DOHH2 (cell line): ENCODE measurements around the gene AP3D1.

Experiments used
- H3F3A ChIP-seq: fragments of 200-600 bp; sonication (generic), shearing (Covaris generic); 2 replicates; pipeline ENCODE4 v1.6.0; 2016; ENCODE audit warnings: antibody characterized with exemption, mild to moderate bottlenecking; ENCODE audit not compliant: control insufficient read depth, insufficient read depth
- H3K27ac ChIP-seq: fragments of 200-600 bp; sonication (generic); 2 replicates; pipeline ENCODE4 v1.5.1; 2014; ENCODE audit warnings: low read depth, mild to moderate bottlenecking, low read length, moderate library complexity
- H3K27me3 ChIP-seq: fragments of 200-600 bp; sonication (generic); 2 replicates; pipeline ENCODE4 v1.6.1; 2014; ENCODE audit warnings: mild to moderate bottlenecking, low read length, mixed read lengths; ENCODE audit not compliant: control insufficient read depth
- H3K36me3 ChIP-seq: fragments of 200-600 bp; sonication (generic); 2 replicates; pipeline ENCODE4 v1.6.1; 2014; ENCODE audit warnings: mild to moderate bottlenecking, low read length, moderate library complexity, mixed read lengths; ENCODE audit not compliant: control insufficient read depth
- H3K4me1 ChIP-seq: fragments of 200-600 bp; sonication (generic); 2 replicates; pipeline ENCODE4 v1.6.1; 2014; ENCODE audit warnings: mild to moderate bottlenecking, low read length, mixed read lengths; ENCODE audit not compliant: control insufficient read depth
- H3K4me2 ChIP-seq: fragments of 200-600 bp; sonication (generic); 2 replicates; pipeline ENCODE4 v1.6.0; 2014; ENCODE audit warnings: mild to moderate bottlenecking, low read length, moderate library complexity
- H3K4me3 ChIP-seq: fragments of 200-600 bp; sonication (generic); 2 replicates; pipeline ENCODE4 v1.5.1; 2014; ENCODE audit warnings: mild to moderate bottlenecking, low read length, mixed read lengths
- H3K79me2 ChIP-seq: fragments of 200-600 bp; sonication (generic); 2 replicates; pipeline ENCODE4 v1.6.1; 2014; ENCODE audit warnings: mild to moderate bottlenecking, low read length, mixed read lengths; ENCODE audit not compliant: control insufficient read depth
- H3K9me2 ChIP-seq: fragments of 200-600 bp; sonication (generic); replicated peaks from 2 replicates; pipeline ENCODE4 v1.6.1; 2014; ENCODE audit warnings: mild to moderate bottlenecking, low read length, mixed read lengths; ENCODE audit not compliant: control insufficient read depth
- H3K9me3 ChIP-seq: fragments of 200-600 bp; sonication (generic); 2 replicates; pipeline ENCODE4 v1.6.1; 2014; ENCODE audit warnings: antibody characterized with exemption, low read length, mixed read lengths; ENCODE audit not compliant: control insufficient read depth, insufficient read depth
- H4K20me1 ChIP-seq: fragments of 200-600 bp; sonication (generic); 2 replicates; pipeline ENCODE4 v1.6.0; 2014; ENCODE audit warnings: low read depth, mild to moderate bottlenecking, antibody characterized with exemption, low read length, moderate library complexity; ENCODE audit not compliant: control insufficient read depth, insufficient read depth
- CTCF ChIP-seq: fragments of 200-600 bp; sonication (generic); IDR thresholded peaks from one replicate; pipeline ENCODE4 v1.5.1; 2014; ENCODE audit warnings: antibody characterized with exemption, mild to moderate bottlenecking, low read depth, low read length; ENCODE audit not compliant: poor library complexity, severe bottlenecking
- EZH2phosphoT487 ChIP-seq: fragments of 200-600 bp; sonication (generic); IDR thresholded peaks from 2 replicates; pipeline ENCODE4 v1.6.1; 2017; ENCODE audit warnings: borderline replicate concordance, mild to moderate bottlenecking, antibody characterized with exemption, low read length, moderate library complexity, mixed read lengths

The AP3D1 gene

GRCh38 chr19:2080336-2080988 is 70.9 kb downstream of the AP3D1 start:
- Histone ChIP-seq H3K27ac (peak overlapping the region; percentile 25), H4K20me1 (peaks cover 18% of the 10 kb centered on the region), H3K4me2 (peak overlapping the region; percentile 30)

GRCh38 chr19:2079865-2080301 is 71.5 kb downstream of the AP3D1 start:
- Histone ChIP-seq H3K27me3 (no peaks in the 10 kb centered on the region), H3K36me3 (peaks cover 99% of the 10 kb centered on the region), H3K79me2 (peaks cover 100% of the 10 kb centered on the region), H3K27ac (no peak overlapping the region), H3K4me3 (no peak overlapping the region), H3K4me2 (0 out of 2 replicates have a peak overlapping the region, but pooled peaks have one; percentile 8), H3F3A (peaks cover 16% of the 10 kb centered on the region; the same call in 1 of the 2 replicates), H3K4me1 (peaks cover 75% of the 10 kb centered on the region), H4K20me1 (peaks cover 18% of the 10 kb centered on the region), H3K9me3 (no peaks in the 10 kb centered on the region), H3K9me2 (no peaks in the 10 kb centered on the region)
- no peak for TF ChIP-seq EZH2phosphoT487
- TF ChIP-seq CTCF = no peak

More at GRCh38 chr19:2080336-2080988, 70.9 kb downstream of the AP3D1 start:
- no peaks in the 10 kb centered on the region for H3K9me3 ChIP-seq
- peaks cover 70% of the 10 kb centered on the region for H3K4me1 ChIP-seq
- peaks cover 96% of the 10 kb centered on the region for H3K36me3 ChIP-seq
- H3K9me2 ChIP-seq = no peaks in the 10 kb centered on the region
- TF ChIP-seq CTCF (no peak), EZH2phosphoT487 (no peak)
- H3K27me3 ChIP-seq = no peaks in the 10 kb centered on the region
- H3F3A ChIP-seq = peaks cover 12% of the 10 kb centered on the region; the same call in 1 of the 2 replicates
- peaks cover 98% of the 10 kb centered on the region for H3K79me2 ChIP-seq
- H3K4me3 ChIP-seq = no peak overlapping the region

GRCh38 chr19:2079076-2079864 is 72.1 kb downstream of the AP3D1 start:
- peaks cover 18% of the 10 kb centered on the region for H4K20me1 ChIP-seq
- no peaks in the 10 kb centered on the region for H3K9me2 ChIP-seq
- H3K4me3 ChIP-seq = no peak overlapping the region
- H3K79me2 ChIP-seq = peaks cover 96% of the 10 kb centered on the region
- no peaks in the 10 kb centered on the region for H3K9me3 ChIP-seq
- peaks cover 17% of the 10 kb centered on the region; the same call in 1 of the 2 replicates for H3F3A ChIP-seq
- TF ChIP-seq CTCF = no peak
- no peak for TF ChIP-seq EZH2phosphoT487
- no peak overlapping the region for H3K27ac ChIP-seq
- peak overlapping the region; percentile 8; the same call in 1 of the 2 replicates for H3K4me2 ChIP-seq
- no peaks in the 10 kb centered on the region for H3K27me3 ChIP-seq
- peaks cover 81% of the 10 kb centered on the region for H3K4me1 ChIP-seq
- peaks cover 98% of the 10 kb centered on the region for H3K36me3 ChIP-seq
